Measurements from ENCODE around the gene ANKRD16. TPM values are rescaled to one million over a fixed set of nuclear protein-coding genes. Genes with fewer than 3 reads are reported as not detected.

Gene ANKRD16
- polyA plus RNA-seq, 3 donors, result 1.4 to 2.9 (median 2.1) TPM

- Histone ChIP-seq H3K9ac (ENCODE audit: insufficient read depth, low read length, poor library complexity, severe bottlenecking) (no peak overlapping the region), H3K9me3 (replicated peaks in 1 of 2; ENCODE audit: control insufficient read depth in 1 of 2, insufficient read depth in 1 of 2, low read length in 2 of 2) (no peaks in the 10 kb centered on the region), H3K27ac (ENCODE audit: low read depth in 1 of 2, low read length in 2 of 2) (no peak overlapping the region), H3K4me1 (ENCODE audit: control insufficient read depth in 1 of 2, insufficient read depth in 2 of 2, low read length in 2 of 2) (no peaks in the 10 kb centered on the region), H3K36me3 (replicated peaks in 1 of 2; ENCODE audit: control insufficient read depth in 1 of 2, insufficient read depth in 2 of 2, low read length in 2 of 2) (peaks cover 21 to 37% of the 10 kb centered on the region in 2 donors), H3K27me3 (ENCODE audit: control insufficient read depth in 2 of 2, insufficient read depth in 2 of 2, low read length in 2 of 2) (no peaks in the 10 kb centered on the region), H2AFZ (ENCODE audit: insufficient read depth, low read depth, low read length, poor library complexity, severe bottlenecking) (no peak overlapping the region), H4K20me1 (ENCODE audit: insufficient read depth, low read length) (no peaks in the 10 kb centered on the region), H3K4me3 (replicated peaks in 1 of 3; ENCODE audit: low read depth in 2 of 3, low read length in 3 of 3) (no peak overlapping the region), H3K4me2 (replicated peaks; ENCODE audit: extremely low read depth, low read length, poor library complexity, severe bottlenecking) (no peak overlapping the region), H3K79me2 (ENCODE audit: insufficient read depth, low read length) (no peaks in the 10 kb centered on the region)
- Mint-ChIP-seq H3K9me3 (no peaks in the 10 kb centered on the region), H3K36me3 (peaks cover 35 to 36% of the 10 kb centered on the region in 2 donors), H3K27ac (no peak overlapping the region), H3K4me3 (no peak overlapping the region), H3K27me3 (ENCODE audit: low read depth in 3 of 3) (peaks cover 0 to 1% (median 1%) of the 10 kb centered on the region in 3 donors), H3K4me1 (peaks cover 5% of the 10 kb centered on the region)
- WGBS (ENCODE audit: insufficient coverage), result 92% methylated on average over 7 of the region's 14 CpGs
- no peak for DNase-seq
- no peak for TF ChIP-seq CTCF (IDR thresholded peaks at IDR 0.05)
- intact Hi-C loops (cut with micrococcal nuclease), result no loop called here
Observed at GRCh38 chr10:5876181-5876768, 13.4 kb downstream of the ANKRD16 start.

- H3K27ac Mint-ChIP-seq, result peak overlapping the region; percentile 61 to 87 (median 77)
Observed at GRCh38 chr10:5873515-5873995, 16.1 kb downstream of the ANKRD16 start.

More at GRCh38 chr10:5873515-5873995, 16.1 kb downstream of the ANKRD16 start:
- peak; percentile 62 for TF ChIP-seq CTCF (IDR thresholded peaks at IDR 0.05)
- DNase-seq, result peak; percentile 63 to 78 (median 69)
- Histone ChIP-seq H3K4me3 (replicated peaks in 1 of 3; ENCODE audit: low read depth in 2 of 3, low read length in 3 of 3) (peak overlapping the region; percentile 37 to 71 (median 61)), H4K20me1 (ENCODE audit: insufficient read depth, low read length) (no peaks in the 10 kb centered on the region), H3K27ac (ENCODE audit: low read depth in 1 of 2, low read length in 2 of 2) (peak overlapping the region in 1 of 2 donors; percentile 33), H3K4me2 (replicated peaks; ENCODE audit: extremely low read depth, low read length, poor library complexity, severe bottlenecking) (peak overlapping the region; percentile 81), H3K9ac (ENCODE audit: insufficient read depth, low read length, poor library complexity, severe bottlenecking) (peak overlapping the region; percentile 20), H2AFZ (ENCODE audit: insufficient read depth, low read depth, low read length, poor library complexity, severe bottlenecking) (peak overlapping the region; percentile 66), H3K9me3 (replicated peaks in 1 of 2; ENCODE audit: control insufficient read depth in 1 of 2, insufficient read depth in 1 of 2, low read length in 2 of 2) (peaks cover 0 to 1% of the 10 kb centered on the region in 2 donors), H3K4me1 (ENCODE audit: control insufficient read depth in 1 of 2, insufficient read depth in 2 of 2, low read length in 2 of 2) (no peaks in the 10 kb centered on the region), H3K27me3 (ENCODE audit: control insufficient read depth in 2 of 2, insufficient read depth in 2 of 2, low read length in 2 of 2) (no peaks in the 10 kb centered on the region), H3K36me3 (replicated peaks in 1 of 2; ENCODE audit: control insufficient read depth in 1 of 2, insufficient read depth in 2 of 2, low read length in 2 of 2) (peaks cover 18 to 23% of the 10 kb centered on the region in 2 donors), H3K79me2 (ENCODE audit: insufficient read depth, low read length) (no peaks in the 10 kb centered on the region)
- intact Hi-C loops (cut with micrococcal nuclease), result no loop called here
- H3K36me3 Mint-ChIP-seq, result peaks cover 27 to 28% of the 10 kb centered on the region in 2 donors
- peaks cover 0 to 1% (median 1%) of the 10 kb centered on the region in 3 donors for H3K27me3 Mint-ChIP-seq (ENCODE audit: low read depth in 3 of 3)
- H3K9me3 Mint-ChIP-seq, result peaks cover under 1 to 3% (median 2%) of the 10 kb centered on the region in 7 donors
- peaks cover 5% of the 10 kb centered on the region for H3K4me1 Mint-ChIP-seq
- WGBS (ENCODE audit: insufficient coverage), result 0% methylated on average over 4 of the region's 9 CpGs
- H3K4me3 Mint-ChIP-seq, result peak overlapping the region; percentile 77 to 93

Data from CD14-positive monocyte (primary cell).